ENCODE results near the gene SUMO2.
"Not testable (repeated sequence)": the region's sequence is repeated elsewhere in the genome, so short reads cannot be mapped to it uniquely, and the experiment has no call there.

SUMO2 gene

DNA sequence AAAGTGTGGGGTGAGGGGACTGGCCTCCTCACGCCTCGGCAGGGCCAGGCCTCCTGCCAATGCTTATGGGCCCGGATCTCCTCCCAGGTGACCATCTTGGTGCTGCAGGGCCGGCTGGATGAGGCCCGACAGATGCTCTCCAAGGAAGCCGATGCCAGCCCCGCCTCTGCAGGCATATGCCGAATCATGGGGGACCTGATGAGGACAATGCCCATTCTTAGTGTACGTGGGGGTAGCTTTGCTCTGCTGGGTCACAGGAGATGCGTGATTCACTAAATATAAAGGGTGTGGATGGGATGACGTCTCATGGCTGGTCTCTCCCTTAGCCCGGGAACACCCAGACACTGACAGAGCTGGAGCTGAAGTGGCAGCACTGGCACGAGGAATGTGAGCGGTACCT lies 42.3 kb upstream of the SUMO2 start:
- Histone ChIP-seq H3K4me1 (ENCODE audit: control extremely low read depth in 1 of 4, control insufficient read depth in 4 of 4, insufficient read depth in 4 of 4, low read length in 3 of 4) (no peaks in the 10 kb centered on the region), H3K27ac (ENCODE audit: insufficient read depth in 1 of 2, low read depth in 1 of 2, low read length in 2 of 2, poor library complexity in 1 of 2, severe bottlenecking in 2 of 2) (no peak overlapping the region), H3K4me3 (ENCODE audit: control insufficient read depth in 1 of 7, extremely low read depth in 1 of 7, insufficient read depth in 4 of 7, low read depth in 2 of 7, low read length in 6 of 7) (no peak overlapping the region), H3K9me3 (ENCODE audit: control extremely low read depth in 1 of 5, control insufficient read depth in 4 of 5, insufficient read depth in 2 of 5, low read depth in 1 of 5, low read length in 4 of 5) (no peaks in the 10 kb centered on the region), H3K27me3 (replicated peaks in 2 of 5; ENCODE audit: control insufficient read depth in 4 of 5, insufficient read depth in 5 of 5, low read length in 4 of 5) (no peaks in the 10 kb centered on the region), H3K36me3 (ENCODE audit: control insufficient read depth in 4 of 4, insufficient read depth in 4 of 4, low read length in 3 of 4) (peaks cover 20 to 64% (median 44%) of the 10 kb centered on the region in 4 experiments)
- WGBS (ENCODE audit: insufficient coverage), result 87% methylated on average over 13 of the region's 14 CpGs
- ChIA-PET POLR2A (no interaction called here), CTCF (interaction anchor here (0.8 to 2.7 kb wide), 6 partner anchors 12 to 110 kb away, joined by 3 to 10 read pairs (median 4); no protein-coding TSS in a partner anchor)
- DNase-seq, result no peak

DNA sequence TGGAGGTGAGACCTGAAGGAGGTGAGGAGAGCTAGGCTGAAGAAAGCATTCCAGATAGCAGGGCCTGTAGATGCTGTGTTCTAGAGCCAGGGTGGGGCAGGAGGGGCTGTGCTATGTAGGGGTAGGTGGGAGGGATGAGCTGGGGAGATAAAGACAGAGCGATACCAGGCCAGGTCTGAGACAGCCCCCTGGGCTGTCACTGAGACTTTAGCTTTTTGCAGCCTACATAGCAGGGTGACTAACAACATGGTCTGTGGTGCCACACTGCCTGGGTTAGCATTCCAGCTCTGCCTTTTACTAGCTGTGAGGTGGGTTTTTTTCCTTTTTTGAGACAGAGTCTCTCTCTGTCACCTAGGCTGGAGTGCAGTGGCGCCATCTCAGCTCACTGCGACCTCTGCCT lies 37.1 kb upstream of the SUMO2 start:
- ChIA-PET POLR2A (interaction anchor here (0.7 kb wide), 1 partner anchor 17 kb away, joined by 5 read pairs; no protein-coding TSS in a partner anchor), CTCF (interaction anchor here (0.9 to 4.3 kb wide), 8 partner anchors 10 to 160 kb away, joined by 3 to 20 read pairs (median 6); no protein-coding TSS in a partner anchor)
- no peak overlapping the region for H3K27ac ChIP-seq (ENCODE audit: insufficient read depth in 1 of 2, low read depth in 1 of 2, low read length in 2 of 2, poor library complexity in 1 of 2, severe bottlenecking in 2 of 2)
- H3K27me3 ChIP-seq (replicated peaks in 2 of 5; ENCODE audit: control insufficient read depth in 4 of 5, insufficient read depth in 5 of 5, low read length in 4 of 5), result no peaks in the 10 kb centered on the region
- WGBS (ENCODE audit: insufficient coverage), result 90% methylated on average over 2 of the region's 3 CpGs
- H3K4me1 ChIP-seq (ENCODE audit: control extremely low read depth in 1 of 4, control insufficient read depth in 4 of 4, insufficient read depth in 4 of 4, low read length in 3 of 4), result no peaks in the 10 kb centered on the region
- peaks cover 16 to 65% (median 41%) of the 10 kb centered on the region in 4 experiments for H3K36me3 ChIP-seq (ENCODE audit: control insufficient read depth in 4 of 4, insufficient read depth in 4 of 4, low read length in 3 of 4)
- H3K4me3 ChIP-seq (ENCODE audit: control insufficient read depth in 1 of 7, extremely low read depth in 1 of 7, insufficient read depth in 4 of 7, low read depth in 2 of 7, low read length in 6 of 7), result no peak overlapping the region
- H3K9me3 ChIP-seq (ENCODE audit: control extremely low read depth in 1 of 5, control insufficient read depth in 4 of 5, insufficient read depth in 2 of 5, low read depth in 1 of 5, low read length in 4 of 5), result no peaks in the 10 kb centered on the region
- no peak for DNase-seq

DNA sequence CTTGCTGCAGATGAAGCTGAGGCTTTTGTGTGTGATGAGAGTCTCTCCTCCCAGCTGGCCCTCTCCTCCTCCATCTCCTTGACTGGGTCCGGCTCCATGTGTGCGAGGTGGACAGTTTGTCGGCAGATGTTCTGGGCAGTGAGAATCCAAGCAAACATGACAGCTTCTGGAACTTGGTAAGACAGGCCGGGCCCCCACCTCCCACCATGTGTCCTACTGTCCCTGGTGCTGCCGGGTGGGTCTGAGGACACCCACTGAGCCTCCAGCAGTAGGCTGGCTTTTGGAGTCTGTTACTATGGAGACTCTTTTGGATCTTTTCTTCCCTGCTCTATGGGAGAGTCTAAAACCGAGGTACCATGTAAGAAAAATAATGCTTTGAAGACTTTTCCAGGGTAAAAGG lies 35.4 kb upstream of the SUMO2 start:
- no peaks in the 10 kb centered on the region for H3K27me3 ChIP-seq (replicated peaks in 2 of 5; ENCODE audit: control insufficient read depth in 4 of 5, insufficient read depth in 5 of 5, low read length in 4 of 5)
- no peak overlapping the region for H3K4me3 ChIP-seq (ENCODE audit: control insufficient read depth in 1 of 7, extremely low read depth in 1 of 7, insufficient read depth in 4 of 7, low read depth in 2 of 7, low read length in 6 of 7)
- no peak for DNase-seq
- H3K9me3 ChIP-seq (ENCODE audit: control extremely low read depth in 1 of 5, control insufficient read depth in 4 of 5, insufficient read depth in 2 of 5, low read depth in 1 of 5, low read length in 4 of 5), result no peaks in the 10 kb centered on the region
- WGBS (ENCODE audit: insufficient coverage), result 100% methylated on average over 1 of the region's 6 CpGs
- no peak overlapping the region for H3K27ac ChIP-seq (ENCODE audit: insufficient read depth in 1 of 2, low read depth in 1 of 2, low read length in 2 of 2, poor library complexity in 1 of 2, severe bottlenecking in 2 of 2)
- no peaks in the 10 kb centered on the region for H3K4me1 ChIP-seq (ENCODE audit: control extremely low read depth in 1 of 4, control insufficient read depth in 4 of 4, insufficient read depth in 4 of 4, low read length in 3 of 4)
- H3K36me3 ChIP-seq (ENCODE audit: control insufficient read depth in 4 of 4, insufficient read depth in 4 of 4, low read length in 3 of 4), result peaks cover 16 to 74% (median 42%) of the 10 kb centered on the region in 4 experiments
- ChIA-PET POLR2A (interaction anchor here (0.6 kb wide), 1 partner anchor 284 kb away, joined by 4 read pairs; no protein-coding TSS in a partner anchor), CTCF (interaction anchor here (1.2 to 3.8 kb wide), 3 partner anchors 12 to 21 kb away, joined by 3 to 13 read pairs (median 5); partner anchors contain the start of gene NUP85)

DNA sequence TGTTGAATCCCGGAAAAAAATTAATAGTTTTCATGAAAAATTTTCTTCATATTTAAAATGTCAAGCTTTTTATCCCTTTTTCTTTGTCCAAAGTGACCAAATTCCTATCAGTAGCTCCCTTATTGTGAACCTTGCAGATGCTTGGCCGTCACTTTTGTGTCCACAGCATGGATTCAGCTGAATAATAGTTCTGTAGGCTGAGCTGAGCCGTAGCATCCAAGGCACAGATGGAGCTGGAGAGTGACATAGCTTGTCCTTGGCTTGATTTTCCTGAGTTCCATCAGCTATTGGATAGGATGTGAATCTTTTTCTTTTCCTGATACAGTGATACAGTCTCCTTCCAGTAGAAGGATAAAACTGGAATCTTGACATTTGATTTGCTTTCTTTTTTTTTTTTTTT lies 26.3 kb upstream of the SUMO2 start:
- Histone ChIP-seq H3K27ac (ENCODE audit: insufficient read depth in 1 of 2, low read depth in 1 of 2, low read length in 2 of 2, poor library complexity in 1 of 2, severe bottlenecking in 2 of 2) (no peak overlapping the region), H3K4me3 (ENCODE audit: control insufficient read depth in 1 of 7, extremely low read depth in 1 of 7, insufficient read depth in 4 of 7, low read depth in 2 of 7, low read length in 6 of 7) (no peak overlapping the region), H3K4me1 (ENCODE audit: control extremely low read depth in 1 of 4, control insufficient read depth in 4 of 4, insufficient read depth in 4 of 4, low read length in 3 of 4) (peaks cover 6 to 17% (median 16%) of the 10 kb centered on the region in 4 experiments), H3K36me3 (ENCODE audit: control insufficient read depth in 4 of 4, insufficient read depth in 4 of 4, low read length in 3 of 4) (peaks cover 9 to 46% (median 29%) of the 10 kb centered on the region in 4 experiments), H3K9me3 (ENCODE audit: control extremely low read depth in 1 of 5, control insufficient read depth in 4 of 5, insufficient read depth in 2 of 5, low read depth in 1 of 5, low read length in 4 of 5) (no peaks in the 10 kb centered on the region), H3K27me3 (replicated peaks in 2 of 5; ENCODE audit: control insufficient read depth in 4 of 5, insufficient read depth in 5 of 5, low read length in 4 of 5) (no peaks in the 10 kb centered on the region)
- CTCF ChIA-PET, result interaction anchor here (1.9 to 2.5 kb wide), 2 partner anchors 11 to 29 kb away, joined by 4 to 8 read pairs; no protein-coding TSS in a partner anchor
- WGBS (ENCODE audit: insufficient coverage), result 93% methylated on average over 2 of the region's 3 CpGs
- POLR2A ChIA-PET, result interaction anchor here (0.6 kb wide), 1 partner anchor 55 kb away, joined by 4 read pairs; no protein-coding TSS in a partner anchor
- no peak for DNase-seq

DNA sequence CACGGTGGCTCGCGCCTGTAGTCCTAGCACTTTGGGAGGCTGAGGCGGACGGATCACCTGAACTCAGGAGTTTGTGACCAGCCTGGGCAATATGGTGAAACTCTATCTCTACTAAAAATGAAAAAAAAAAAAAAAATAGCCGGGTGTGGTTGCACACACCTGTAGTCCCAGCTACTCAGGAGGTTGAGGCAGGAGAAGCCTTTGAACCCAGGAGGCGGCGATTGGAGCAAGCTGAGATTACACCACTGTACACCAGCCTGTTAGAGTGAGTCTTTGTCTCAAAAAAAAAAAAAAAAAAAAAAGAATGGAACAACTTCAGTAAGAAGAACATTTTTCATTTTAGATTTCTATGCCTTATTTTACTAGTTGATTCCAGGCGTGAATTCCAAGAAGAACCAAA lies 25.4 kb upstream of the SUMO2 start:
- Histone ChIP-seq H3K27ac (ENCODE audit: insufficient read depth in 1 of 2, low read depth in 1 of 2, low read length in 2 of 2, poor library complexity in 1 of 2, severe bottlenecking in 2 of 2) (no peak overlapping the region), H3K4me1 (ENCODE audit: control extremely low read depth in 1 of 4, control insufficient read depth in 4 of 4, insufficient read depth in 4 of 4, low read length in 3 of 4) (peaks cover 6 to 17% (median 17%) of the 10 kb centered on the region in 4 experiments), H3K27me3 (replicated peaks in 2 of 5; ENCODE audit: control insufficient read depth in 4 of 5, insufficient read depth in 5 of 5, low read length in 4 of 5) (no peaks in the 10 kb centered on the region), H3K9me3 (ENCODE audit: control extremely low read depth in 1 of 5, control insufficient read depth in 4 of 5, insufficient read depth in 2 of 5, low read depth in 1 of 5, low read length in 4 of 5) (no peaks in the 10 kb centered on the region), H3K36me3 (ENCODE audit: control insufficient read depth in 4 of 4, insufficient read depth in 4 of 4, low read length in 3 of 4) (peaks cover 9 to 40% (median 26%) of the 10 kb centered on the region in 4 experiments), H3K4me3 (ENCODE audit: control insufficient read depth in 1 of 7, extremely low read depth in 1 of 7, insufficient read depth in 4 of 7, low read depth in 2 of 7, low read length in 6 of 7) (no peak overlapping the region)
- ChIA-PET POLR2A (no interaction called here), CTCF (interaction anchor here (1.6 to 9.6 kb wide), 4 partner anchors 12 to 95 kb away, joined by 3 to 89 read pairs (median 4); partner anchors contain the start of gene ARMC7)
- no peak for DNase-seq
- WGBS (ENCODE audit: insufficient coverage), result 100% methylated on average over 3 of the region's 9 CpGs

DNA sequence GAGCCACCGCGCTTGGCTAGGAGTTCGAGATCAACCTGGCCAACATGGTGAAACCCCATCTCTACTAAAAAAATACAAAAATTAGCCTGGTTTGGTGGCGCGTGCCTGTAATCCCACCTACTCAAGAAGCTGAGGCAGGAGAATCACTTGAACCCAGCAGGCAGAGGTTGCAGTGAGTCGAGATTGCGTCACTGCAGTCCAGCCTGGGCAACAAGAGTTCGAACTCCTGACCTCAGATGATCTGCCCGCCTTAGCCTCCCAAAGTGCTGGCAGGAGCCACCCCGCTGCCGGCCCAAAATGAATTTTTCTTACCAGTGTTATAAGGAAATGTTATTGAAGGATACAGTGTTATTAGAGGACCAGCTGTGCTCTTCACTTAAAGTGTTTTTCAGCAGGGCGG lies 25.0 kb upstream of the SUMO2 start:
- peaks cover 6 to 17% (median 17%) of the 10 kb centered on the region in 4 experiments for H3K4me1 ChIP-seq (ENCODE audit: control extremely low read depth in 1 of 4, control insufficient read depth in 4 of 4, insufficient read depth in 4 of 4, low read length in 3 of 4)
- WGBS (ENCODE audit: insufficient coverage), result 96% methylated on average over 10 of the region's 12 CpGs
- H3K9me3 ChIP-seq (ENCODE audit: control extremely low read depth in 1 of 5, control insufficient read depth in 4 of 5, insufficient read depth in 2 of 5, low read depth in 1 of 5, low read length in 4 of 5), result no peaks in the 10 kb centered on the region
- H3K27ac ChIP-seq (ENCODE audit: insufficient read depth in 1 of 2, low read depth in 1 of 2, low read length in 2 of 2, poor library complexity in 1 of 2, severe bottlenecking in 2 of 2), result no peak overlapping the region
- no peak overlapping the region for H3K4me3 ChIP-seq (ENCODE audit: control insufficient read depth in 1 of 7, extremely low read depth in 1 of 7, insufficient read depth in 4 of 7, low read depth in 2 of 7, low read length in 6 of 7)
- H3K36me3 ChIP-seq (ENCODE audit: control insufficient read depth in 4 of 4, insufficient read depth in 4 of 4, low read length in 3 of 4), result peaks cover 9 to 36% (median 24%) of the 10 kb centered on the region in 4 experiments
- CTCF ChIA-PET, result interaction anchor here (1.6 to 9.6 kb wide), 4 partner anchors 12 to 94 kb away, joined by 3 to 89 read pairs (median 4); partner anchors contain the start of gene ARMC7
- POLR2A ChIA-PET, result no interaction called here
- no peak for DNase-seq
- H3K27me3 ChIP-seq (replicated peaks in 2 of 5; ENCODE audit: control insufficient read depth in 4 of 5, insufficient read depth in 5 of 5, low read length in 4 of 5), result no peaks in the 10 kb centered on the region

DNA sequence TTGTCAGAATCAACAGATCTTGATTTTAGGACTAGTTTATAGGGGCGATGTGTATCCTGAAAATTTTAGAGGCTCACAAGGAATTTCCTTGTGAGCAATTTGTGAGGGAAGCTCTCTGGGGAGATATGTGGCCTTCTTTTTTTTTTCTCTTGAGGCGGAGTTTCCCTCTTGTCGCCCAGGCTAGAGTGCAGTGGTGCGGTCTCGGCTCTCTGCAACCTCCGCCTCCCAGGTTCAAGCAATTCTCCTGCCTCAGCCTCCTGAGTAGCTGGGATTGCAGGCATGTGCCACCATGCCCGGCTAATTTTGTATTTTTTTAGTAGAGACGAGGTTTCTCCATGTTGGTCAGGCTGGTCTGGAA lies 24.3 kb upstream of the SUMO2 start:
- 97% methylated on average over 8 of the region's 8 CpGs for WGBS (ENCODE audit: insufficient coverage)
- DNase-seq; H3K27me3 ChIP-seq (replicated peaks in 2 of 5; ENCODE audit: control insufficient read depth in 4 of 5, insufficient read depth in 5 of 5, low read length in 4 of 5); H3K9me3 ChIP-seq (ENCODE audit: control extremely low read depth in 1 of 5, control insufficient read depth in 4 of 5, insufficient read depth in 2 of 5, low read depth in 1 of 5, low read length in 4 of 5); POLR2A ChIA-PET: not testable (repeated sequence)
- H3K36me3 ChIP-seq (ENCODE audit: control insufficient read depth in 4 of 4, insufficient read depth in 4 of 4, low read length in 3 of 4), result peaks cover 9 to 29% (median 20%) of the 10 kb centered on the region in 4 experiments
- peak overlapping the region in 1 of 2 experiments; percentile 32 for H3K27ac ChIP-seq (ENCODE audit: insufficient read depth in 1 of 2, low read depth in 1 of 2, low read length in 2 of 2, poor library complexity in 1 of 2, severe bottlenecking in 2 of 2)
- peak overlapping the region in 1 of 7 experiments; percentile 96 for H3K4me3 ChIP-seq (ENCODE audit: control insufficient read depth in 1 of 7, extremely low read depth in 1 of 7, insufficient read depth in 4 of 7, low read depth in 2 of 7, low read length in 6 of 7)
- CTCF ChIA-PET, result interaction anchor here (1.6 to 9.6 kb wide), 4 partner anchors 9 to 94 kb away, joined by 3 to 89 read pairs (median 9); partner anchors contain the start of gene ARMC7
- H3K4me1 ChIP-seq (ENCODE audit: control extremely low read depth in 1 of 4, control insufficient read depth in 4 of 4, insufficient read depth in 4 of 4, low read length in 3 of 4), result peaks cover 6 to 17% (median 17%) of the 10 kb centered on the region in 4 experiments

Data from common myeloid progenitor, CD34-positive (primary cell).